ENCODE results near the gene SREK1. TPM values are rescaled to one million over a fixed set of nuclear protein-coding genes. Genes with fewer than 3 reads are reported as not detected.

Gene SREK1
- total and polyA plus RNA-seq, 9 of the 15 experiments (the other 6 are each of a cell fraction or from before 2014, with no cell fraction given), result 40.8 to 128 (median 81.9) TPM

DNA sequence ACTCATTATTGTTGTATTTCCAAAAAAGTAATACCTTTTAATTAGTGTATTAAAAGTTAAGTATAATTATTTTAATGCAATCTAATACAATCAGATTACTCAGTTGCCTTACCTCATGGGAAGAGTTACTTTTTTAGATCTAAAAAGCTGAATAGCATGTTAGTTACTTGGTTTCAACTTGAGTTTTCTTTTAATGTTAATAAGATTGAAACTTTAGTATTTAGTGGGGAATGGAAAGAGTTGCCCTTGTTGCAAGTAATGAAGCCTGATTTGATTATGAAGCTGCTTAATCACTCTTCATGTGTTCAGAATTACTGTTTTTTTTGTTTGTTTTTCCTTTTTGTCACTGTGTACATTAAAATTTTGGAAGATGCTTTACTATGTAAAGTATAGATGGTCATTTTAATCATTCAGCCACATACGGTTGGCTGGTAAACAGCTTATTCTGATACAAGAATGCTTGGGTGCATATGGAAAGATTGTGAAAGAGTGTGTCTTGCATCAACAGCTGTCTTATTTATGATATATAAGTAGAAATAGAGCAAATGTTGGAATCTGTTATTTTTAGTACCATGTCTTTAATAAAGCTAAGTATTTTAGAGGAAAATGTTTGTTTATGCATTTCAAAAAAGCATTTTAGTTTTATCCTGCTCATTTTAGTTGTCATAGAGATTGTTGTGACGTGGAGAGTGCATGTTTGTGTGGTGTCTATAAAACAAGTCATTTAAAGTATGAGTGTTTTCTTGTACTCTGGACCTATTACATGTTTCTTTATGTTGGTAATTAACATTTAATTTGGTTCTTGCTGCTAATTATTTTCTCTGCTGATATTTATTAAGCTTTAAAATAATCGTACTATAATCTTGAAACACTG lies 36.4 kb downstream of the SREK1 start:
- peaks cover 5% of the 10 kb centered on the region; the same call in 2 of the 3 replicates for H3K79me2 ChIP-seq (ENCODE audit: control insufficient read depth, insufficient read depth, low read length)
- H3K4me2 ChIP-seq (ENCODE audit: insufficient read depth, low read length), result no peak overlapping the region
- no peaks in the 10 kb centered on the region for H3K27me3 ChIP-seq (ENCODE audit: control insufficient read depth in 2 of 2, insufficient read depth in 2 of 2, low read length in 2 of 2)
- in situ Hi-C loops (cut with MboI), result no loop called here
- H3K9ac ChIP-seq (ENCODE audit: insufficient read depth in 1 of 2, low read depth in 2 of 2, low read length in 2 of 2), result no peak overlapping the region
- ChIA-PET POLR2A (interaction anchor here (0.7 to 2.0 kb wide), 7 partner anchors 9 to 43 kb away, joined by 3 to 6 read pairs (median 3); partner anchors contain the start of gene SREK1), CTCF (ENCODE audit: low intra/inter-chr PET ratio) (no interaction called here)
- H3K4me3 ChIP-seq, result no peak overlapping the region
- no peak overlapping the region for H2AFZ ChIP-seq (ENCODE audit: low read depth, low read length)
- intact Hi-C loops (cut with micrococcal nuclease), result no loop called here
- ATAC-seq (no peak), FAIRE-seq (no peak), DNase-seq (ENCODE audit: extremely low read depth in 1 of 4, low spot score in 3 of 4) (no peak)
- H3K9me3 ChIP-seq (replicated peaks; ENCODE audit: control insufficient read depth, insufficient read depth, low read depth, low read length), result no peaks in the 10 kb centered on the region
- no peaks in the 10 kb centered on the region for H3K4me1 ChIP-seq (replicated peaks in 1 of 2; ENCODE audit: control insufficient read depth in 2 of 2, insufficient read depth in 2 of 2, low read length in 2 of 2)
- 96% methylated on average over 3 of the region's 3 CpGs for WGBS (ENCODE audit: insufficient coverage, low coverage, missing lambda C conversion rate)
- H3K36me3 ChIP-seq (ENCODE audit: control insufficient read depth, insufficient read depth, low read length), result peaks cover 77% of the 10 kb centered on the region
- BruUV-seq (replicated peaks), result no TSS peak
- no peaks in the 10 kb centered on the region for H3K9me1 ChIP-seq (ENCODE audit: control insufficient read depth, insufficient read depth, low read length)
- no peaks in the 10 kb centered on the region for H4K20me1 ChIP-seq (replicated peaks; ENCODE audit: control insufficient read depth, insufficient read depth, low read length)
- no peak overlapping the region for H3K27ac ChIP-seq (ENCODE audit: extremely low read depth, low read depth, low read length)
- TF ChIP-seq DMBX1 (CRISPR knock-in tag; IDR thresholded peaks at IDR 0.05; ENCODE audit: borderline replicate concordance), result no peak
- TF ChIP-seq BRD9 (IDR thresholded peaks at IDR 0.05; ENCODE audit: low read depth, partially characterized antibody), result no peak
- TF ChIP-seq CREB1 (IDR thresholded peaks at IDR 0.05), result no peak
- no peak for TF ChIP-seq CREB1 (CRISPR knock-in tag; IDR thresholded peaks at IDR 0.05)
- TF ChIP-seq RAD21 (CRISPR knock-in tag; conservative IDR thresholded peaks at IDR 0.05 in 1 of 2, IDR thresholded peaks at IDR 0.05 in 1 of 2), result no peak
- no peak for TF ChIP-seq SMARCE1 (IDR thresholded peaks at IDR 0.05)
- no peak for TF ChIP-seq SRSF3 (IDR thresholded peaks at IDR 0.05; ENCODE audit: insufficient read depth, low read length)
- TF ChIP-seq, protein P1, sequence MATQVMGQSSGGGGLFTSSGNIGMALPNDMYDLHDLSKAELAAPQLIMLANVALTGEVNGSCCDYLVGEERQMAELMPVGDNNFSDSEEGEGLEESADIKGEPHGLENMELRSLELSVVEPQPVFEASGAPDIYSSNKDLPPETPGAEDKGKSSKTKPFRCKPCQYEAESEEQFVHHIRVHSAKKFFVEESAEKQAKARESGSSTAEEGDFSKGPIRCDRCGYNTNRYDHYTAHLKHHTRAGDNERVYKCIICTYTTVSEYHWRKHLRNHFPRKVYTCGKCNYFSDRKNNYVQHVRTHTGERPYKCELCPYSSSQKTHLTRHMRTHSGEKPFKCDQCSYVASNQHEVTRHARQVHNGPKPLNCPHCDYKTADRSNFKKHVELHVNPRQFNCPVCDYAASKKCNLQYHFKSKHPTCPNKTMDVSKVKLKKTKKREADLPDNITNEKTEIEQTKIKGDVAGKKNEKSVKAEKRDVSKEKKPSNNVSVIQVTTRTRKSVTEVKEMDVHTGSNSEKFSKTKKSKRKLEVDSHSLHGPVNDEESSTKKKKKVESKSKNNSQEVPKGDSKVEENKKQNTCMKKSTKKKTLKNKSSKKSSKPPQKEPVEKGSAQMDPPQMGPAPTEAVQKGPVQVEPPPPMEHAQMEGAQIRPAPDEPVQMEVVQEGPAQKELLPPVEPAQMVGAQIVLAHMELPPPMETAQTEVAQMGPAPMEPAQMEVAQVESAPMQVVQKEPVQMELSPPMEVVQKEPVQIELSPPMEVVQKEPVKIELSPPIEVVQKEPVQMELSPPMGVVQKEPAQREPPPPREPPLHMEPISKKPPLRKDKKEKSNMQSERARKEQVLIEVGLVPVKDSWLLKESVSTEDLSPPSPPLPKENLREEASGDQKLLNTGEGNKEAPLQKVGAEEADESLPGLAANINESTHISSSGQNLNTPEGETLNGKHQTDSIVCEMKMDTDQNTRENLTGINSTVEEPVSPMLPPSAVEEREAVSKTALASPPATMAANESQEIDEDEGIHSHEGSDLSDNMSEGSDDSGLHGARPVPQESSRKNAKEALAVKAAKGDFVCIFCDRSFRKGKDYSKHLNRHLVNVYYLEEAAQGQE (IDR thresholded peaks at IDR 0.05; ENCODE audit: borderline replicate concordance), result no peak
- TF ChIP-seq, protein P1 (CRISPR knock-in tag; IDR thresholded peaks at IDR 0.05; ENCODE audit: low read depth), result no peak
- no peak for TF ChIP-seq PHF20 (IDR thresholded peaks at IDR 0.05; ENCODE audit: partially characterized antibody)
- no peak for TF ChIP-seq BRCA1 (IDR thresholded peaks at IDR 0.05)
- TF ChIP-seq BRCA1 (CRISPR knock-in tag; IDR thresholded peaks at IDR 0.05), result no peak
- TF ChIP-seq HNRNPL (IDR thresholded peaks at IDR 0.05; ENCODE audit: low read depth, low read length), result no peak
- TF ChIP-seq TSC22D4 (tag; IDR thresholded peaks at IDR 0.05), result no peak
- no peak for TF ChIP-seq SIN3A (IDR thresholded peaks at IDR 0.05; ENCODE audit: borderline replicate concordance in 2 of 2, control insufficient read depth in 1 of 2, low read depth in 2 of 2, low read length in 2 of 2)
